ENCODE measurements around the gene DNAI2. TPM values are rescaled to one million over a fixed set of nuclear protein-coding genes. Genes with fewer than 3 reads are reported as not detected.
A peak's percentile ranks its signal among the peaks of the same experiment; 100 is the strongest.

Gene DNAI2
- total RNA-seq, 1 donor from 2014 or later, result not detected

GRCh38 chr17:74345433-74346241 lies 71.6 kb downstream of the DNAI2 start:
- peaks cover 38% of the 10 kb centered on the region for H3K27me3 Mint-ChIP-seq
- no peak for TF ChIP-seq CTCF (IDR thresholded peaks at IDR 0.05; ENCODE audit: unreplicated experiment)
- no peaks in the 10 kb centered on the region for H3K9me3 Mint-ChIP-seq (ENCODE audit: low read depth)
- no peak overlapping the region for H3K4me3 Mint-ChIP-seq (ENCODE audit: low read depth)
- no peaks in the 10 kb centered on the region for H3K4me1 Mint-ChIP-seq (ENCODE audit: low read depth)
- DNase-seq (ENCODE audit: low spot score, unreplicated experiment), result no peak
- no peak overlapping the region for H3K27ac Mint-ChIP-seq
- no peaks in the 10 kb centered on the region for H3K36me3 Mint-ChIP-seq (ENCODE audit: insufficient read depth)

GRCh38 chr17:74347646-74348045 lies 73.6 kb downstream of the DNAI2 start:
- Mint-ChIP-seq H3K4me3 (ENCODE audit: low read depth) (no peak overlapping the region), H3K9me3 (ENCODE audit: low read depth) (no peaks in the 10 kb centered on the region), H3K4me1 (ENCODE audit: low read depth) (no peaks in the 10 kb centered on the region), H3K27me3 (peaks cover 53% of the 10 kb centered on the region), H3K27ac (no peak overlapping the region), H3K36me3 (ENCODE audit: insufficient read depth) (no peaks in the 10 kb centered on the region)
- no peak for TF ChIP-seq CTCF (IDR thresholded peaks at IDR 0.05; ENCODE audit: unreplicated experiment)
- no peak for DNase-seq (ENCODE audit: low spot score, unreplicated experiment)

GRCh38 chr17:74349120-74349519 lies 75.1 kb downstream of the DNAI2 start:
- Mint-ChIP-seq H3K27ac (no peak overlapping the region), H3K9me3 (ENCODE audit: low read depth) (no peaks in the 10 kb centered on the region), H3K36me3 (ENCODE audit: insufficient read depth) (no peaks in the 10 kb centered on the region), H3K4me3 (ENCODE audit: low read depth) (no peak overlapping the region), H3K27me3 (peaks cover 68% of the 10 kb centered on the region), H3K4me1 (ENCODE audit: low read depth) (no peaks in the 10 kb centered on the region)
- DNase-seq (ENCODE audit: low spot score, unreplicated experiment), result no peak
- TF ChIP-seq CTCF (IDR thresholded peaks at IDR 0.05; ENCODE audit: unreplicated experiment), result no peak

GRCh38 chr17:74350486-74350885 lies 76.5 kb downstream of the DNAI2 start:
- peaks cover 73% of the 10 kb centered on the region for H3K27me3 Mint-ChIP-seq
- H3K4me1 Mint-ChIP-seq (ENCODE audit: low read depth), result no peaks in the 10 kb centered on the region
- H3K9me3 Mint-ChIP-seq (ENCODE audit: low read depth), result no peaks in the 10 kb centered on the region
- TF ChIP-seq CTCF (IDR thresholded peaks at IDR 0.05; ENCODE audit: unreplicated experiment), result no peak
- no peaks in the 10 kb centered on the region for H3K36me3 Mint-ChIP-seq (ENCODE audit: insufficient read depth)
- DNase-seq (ENCODE audit: low spot score, unreplicated experiment), result no peak
- H3K4me3 Mint-ChIP-seq (ENCODE audit: low read depth), result no peak overlapping the region
- H3K27ac Mint-ChIP-seq, result no peak overlapping the region

- no peak for DNase-seq (ENCODE audit: low spot score, unreplicated experiment)
- Mint-ChIP-seq H3K27ac (no peak overlapping the region), H3K4me3 (ENCODE audit: low read depth) (no peak overlapping the region), H3K9me3 (ENCODE audit: low read depth) (no peaks in the 10 kb centered on the region), H3K4me1 (ENCODE audit: low read depth) (no peaks in the 10 kb centered on the region), H3K27me3 (peaks cover 77% of the 10 kb centered on the region), H3K36me3 (ENCODE audit: insufficient read depth) (no peaks in the 10 kb centered on the region)
- TF ChIP-seq CTCF (IDR thresholded peaks at IDR 0.05; ENCODE audit: unreplicated experiment), result peak; percentile 35
Observed at GRCh38 chr17:74351552-74352210, 77.6 kb downstream of the DNAI2 start.
